ENCODE data around the gene OR52A1. TPM values are rescaled to one million over a fixed set of nuclear protein-coding genes. Genes with fewer than 3 reads are reported as not detected.

OR52A1 gene
- total and polyA plus RNA-seq, 9 of the 15 experiments (the other 6 are each of a cell fraction or from before 2014, with no cell fraction given) = under 0.01 to 0.33 (median 0.13) TPM; not detected in 3

DNA sequence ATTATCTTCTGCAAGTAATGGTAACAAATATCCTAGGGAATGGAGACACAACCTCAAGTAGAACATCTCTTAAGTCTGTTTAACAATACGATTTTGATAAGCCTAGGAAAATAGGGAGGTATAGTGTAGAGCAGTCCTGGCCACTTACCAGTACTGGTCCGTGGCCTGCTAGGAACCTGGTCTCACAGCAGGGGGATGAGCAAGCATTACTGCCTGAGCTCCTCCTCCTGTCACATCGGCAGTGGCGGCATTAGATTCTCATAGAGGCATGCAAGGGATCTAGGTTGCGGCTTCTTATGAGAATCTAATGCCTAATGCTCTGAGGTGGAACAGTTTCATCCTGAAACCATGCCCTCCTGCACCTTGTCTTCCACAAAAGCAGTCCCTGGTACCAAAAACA, 41.5 kb upstream of the OR52A1 start (continued):
- TF ChIP-seq REST (IDR thresholded peaks at IDR 0.05; ENCODE audit: borderline replicate concordance) = peak; percentile 20; the same call in 1 of the 2 replicates
- TF ChIP-seq REST (CRISPR knock-in tag; IDR thresholded peaks at IDR 0.05; ENCODE audit: low read depth) = no peak
- TF ChIP-seq PPARD (CRISPR knock-in tag; IDR thresholded peaks at IDR 0.05) = no peak
- no peak for TF ChIP-seq ZNF239 (CRISPR knock-in tag; IDR thresholded peaks at IDR 0.05)
